Astrocyte (in vitro differentiated cells and primary cell): ENCODE measurements around the gene SIX3. TPM values are rescaled to one million over a fixed set of nuclear protein-coding genes. Genes with fewer than 3 reads are reported as not detected.

Source experiments
- DNase-seq: peaks from one replicate; pipeline ENCODE4 v3.0.0-alpha.2; 2010; ENCODE audit warnings: low read depth
- FAIRE-seq: peaks from 2 replicates; lab custom pipeline; 2011; peaks lifted over from hg19 to GRCh38; lab: Jason Lieb, UNC
- H2AFZ ChIP-seq: 2 replicates; pipeline ENCODE4 v1.6.0; 2012; ENCODE audit warnings: low read depth, low read length, inconsistent platforms
- H3K27ac ChIP-seq: 2 replicates; pipeline ENCODE4 v1.5.1; 2011; ENCODE audit warnings: low read depth, low read length, inconsistent platforms
- H3K27me3 ChIP-seq: 2 replicates; pipeline ENCODE4 v1.6.0; 2011; ENCODE audit warnings: low read length, inconsistent platforms; ENCODE audit not compliant: insufficient read depth
- H3K36me3 ChIP-seq: 2 replicates; pipeline ENCODE4 v1.5.1; 2011; ENCODE audit warnings: low read length, inconsistent platforms; ENCODE audit not compliant: insufficient read depth
- H3K4me1 ChIP-seq: 2 replicates; pipeline ENCODE4 v1.5.1; 2011; ENCODE audit warnings: low read length, inconsistent platforms; ENCODE audit not compliant: insufficient read depth
- H3K4me2 ChIP-seq: 2 replicates; pipeline ENCODE4 v1.6.0; 2012; ENCODE audit warnings: low read length, inconsistent platforms
- H3K4me3 ChIP-seq: 2 replicates; pipeline ENCODE4 v1.5.1; 2011; ENCODE audit warnings: low read depth, mild to moderate bottlenecking, low read length, inconsistent platforms; ENCODE audit not compliant: insufficient read depth
- H3K79me2 ChIP-seq: 2 replicates; pipeline ENCODE4 v1.6.0; 2012; ENCODE audit warnings: mild to moderate bottlenecking, low read length, inconsistent platforms; ENCODE audit not compliant: insufficient read depth
- H3K9ac ChIP-seq: 2 replicates; pipeline ENCODE4 v1.6.0; 2012; ENCODE audit warnings: mild to moderate bottlenecking, low read length, inconsistent platforms
- H3K9me3 ChIP-seq: 2 replicates; pipeline ENCODE4 v1.5.1; 2012; ENCODE audit warnings: low read depth, mild to moderate bottlenecking, low read length, inconsistent platforms; ENCODE audit not compliant: insufficient read depth
- H4K20me1 ChIP-seq: 2 replicates; pipeline ENCODE4 v1.6.0; 2012; ENCODE audit warnings: low read length, inconsistent platforms; ENCODE audit not compliant: insufficient read depth
- H3K27ac Mint-ChIP-seq: one replicate; pipeline ENCODE4 v1.8.0; 2021; ENCODE audit warnings: mild to moderate bottlenecking, mixed read lengths; ENCODE audit not compliant: unreplicated experiment
- H3K27me3 Mint-ChIP-seq: one replicate; pipeline ENCODE4 v1.8.0; 2021; ENCODE audit warnings: low read depth, mixed read lengths; ENCODE audit not compliant: unreplicated experiment
- H3K36me3 Mint-ChIP-seq: one replicate; pipeline ENCODE4 v1.8.0; 2021; ENCODE audit warnings: low read depth, mixed read lengths; ENCODE audit not compliant: unreplicated experiment
- H3K4me1 Mint-ChIP-seq: one replicate; pipeline ENCODE4 v1.8.0; 2021; ENCODE audit warnings: low read depth, mixed read lengths; ENCODE audit not compliant: unreplicated experiment
- H3K4me3 Mint-ChIP-seq: one replicate; pipeline ENCODE4 v1.8.0; 2021; ENCODE audit warnings: mild to moderate bottlenecking, moderate library complexity, mixed read lengths; ENCODE audit not compliant: unreplicated experiment
- H3K9me3 Mint-ChIP-seq: one replicate; pipeline ENCODE4 v1.8.0; 2021; ENCODE audit warnings: mild to moderate bottlenecking, mixed read lengths; ENCODE audit not compliant: unreplicated experiment
- EZH2 ChIP-seq: IDR thresholded peaks from 2 replicates; pipeline ENCODE4 v1.6.1; 2012; ENCODE audit warnings: mild to moderate bottlenecking, low read length, inconsistent platforms; ENCODE audit not compliant: insufficient read depth
- total RNA-seq: library from RNA; stranded (reverse); gene quantifications from 2 replicates; pipeline ENCODE4 v1.2.1, GENCODE V29; 2021
- TF ChIP-seq, protein P1 (sequence below): IDR thresholded peaks from 2 replicates; pipeline ENCODE4 v1.5.1; 2011; ENCODE audit warnings: low read depth, mild to moderate bottlenecking, inconsistent platforms, low read length, moderate library complexity; ENCODE audit not compliant: insufficient read depth

Gene SIX3
- total RNA-seq, 1 donor from 2014 or later: 1.7 TPM

GRCh38 chr2:44897406-44897805 is 44.1 kb upstream of the SIX3 start:
- Histone ChIP-seq H3K4me1 (no peaks in the 10 kb centered on the region), H4K20me1 (no peaks in the 10 kb centered on the region), H3K27me3 (peaks cover 11% of the 10 kb centered on the region), H3K9me3 (no peaks in the 10 kb centered on the region), H3K79me2 (no peaks in the 10 kb centered on the region), H3K4me2 (no peak overlapping the region), H3K9ac (no peak overlapping the region), H3K4me3 (no peak overlapping the region), H2AFZ (no peak overlapping the region), H3K36me3 (no peaks in the 10 kb centered on the region), H3K27ac (no peak overlapping the region)
- no peak for TF ChIP-seq EZH2
- peaks cover 4% of the 10 kb centered on the region for H3K4me1 Mint-ChIP-seq
- no peak overlapping the region for H3K27ac Mint-ChIP-seq
- FAIRE-seq (no peak), DNase-seq (no peak)
- H3K36me3 Mint-ChIP-seq: no peaks in the 10 kb centered on the region
- H3K4me3 Mint-ChIP-seq: no peak overlapping the region
- peaks cover 23% of the 10 kb centered on the region for H3K27me3 Mint-ChIP-seq
- no peaks in the 10 kb centered on the region for H3K9me3 Mint-ChIP-seq

DNA sequence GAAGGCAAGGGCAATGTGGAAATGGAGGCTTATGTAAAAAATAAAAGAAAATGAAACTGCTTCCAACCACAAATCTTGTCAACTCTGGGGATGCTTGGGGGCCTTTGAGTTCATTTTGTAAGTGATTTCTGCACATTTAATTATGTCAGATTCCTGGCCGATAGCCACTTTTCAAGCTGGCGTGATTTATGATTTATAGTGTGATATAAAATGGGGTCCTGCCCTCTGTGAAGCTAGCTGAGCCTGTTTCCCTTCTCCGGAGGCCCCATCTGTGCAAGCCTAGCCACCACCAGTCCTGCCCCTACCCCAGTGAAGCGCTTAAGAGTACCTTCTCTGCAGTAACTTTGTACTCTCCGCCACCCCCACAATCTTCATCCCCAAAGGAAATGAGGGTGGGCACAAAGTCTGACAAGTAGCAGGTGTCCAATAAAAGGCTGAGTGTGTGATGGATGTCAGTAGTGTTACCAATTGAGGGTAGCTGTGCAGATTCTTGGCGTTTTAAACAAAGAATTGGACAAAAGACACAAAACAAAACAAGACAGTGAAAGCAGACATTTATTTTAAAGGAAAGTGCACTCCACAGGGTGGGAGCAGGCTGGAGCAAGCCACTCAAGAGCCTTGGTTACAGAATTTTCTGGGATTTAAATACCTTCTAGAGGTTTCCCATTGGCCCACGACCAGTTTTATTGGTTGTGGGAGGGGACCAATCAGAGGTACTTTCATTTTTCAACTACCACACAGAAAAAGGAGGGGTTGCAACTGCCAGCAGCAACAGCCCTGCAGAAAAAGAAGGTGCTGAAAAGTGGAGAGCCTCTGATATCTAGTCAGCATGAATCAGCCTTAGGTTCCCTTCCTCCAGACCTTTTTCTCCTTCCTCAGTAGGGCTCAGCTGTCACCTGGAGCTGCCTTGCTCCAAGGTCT is 39.0 kb upstream of the SIX3 start:
- H3K4me1 ChIP-seq: no peaks in the 10 kb centered on the region
- H4K20me1 ChIP-seq: no peaks in the 10 kb centered on the region
- no peak overlapping the region for H3K4me3 ChIP-seq
- H2AFZ ChIP-seq: no peak overlapping the region
- H3K27ac ChIP-seq: no peak overlapping the region
- TF ChIP-seq, protein P1, sequence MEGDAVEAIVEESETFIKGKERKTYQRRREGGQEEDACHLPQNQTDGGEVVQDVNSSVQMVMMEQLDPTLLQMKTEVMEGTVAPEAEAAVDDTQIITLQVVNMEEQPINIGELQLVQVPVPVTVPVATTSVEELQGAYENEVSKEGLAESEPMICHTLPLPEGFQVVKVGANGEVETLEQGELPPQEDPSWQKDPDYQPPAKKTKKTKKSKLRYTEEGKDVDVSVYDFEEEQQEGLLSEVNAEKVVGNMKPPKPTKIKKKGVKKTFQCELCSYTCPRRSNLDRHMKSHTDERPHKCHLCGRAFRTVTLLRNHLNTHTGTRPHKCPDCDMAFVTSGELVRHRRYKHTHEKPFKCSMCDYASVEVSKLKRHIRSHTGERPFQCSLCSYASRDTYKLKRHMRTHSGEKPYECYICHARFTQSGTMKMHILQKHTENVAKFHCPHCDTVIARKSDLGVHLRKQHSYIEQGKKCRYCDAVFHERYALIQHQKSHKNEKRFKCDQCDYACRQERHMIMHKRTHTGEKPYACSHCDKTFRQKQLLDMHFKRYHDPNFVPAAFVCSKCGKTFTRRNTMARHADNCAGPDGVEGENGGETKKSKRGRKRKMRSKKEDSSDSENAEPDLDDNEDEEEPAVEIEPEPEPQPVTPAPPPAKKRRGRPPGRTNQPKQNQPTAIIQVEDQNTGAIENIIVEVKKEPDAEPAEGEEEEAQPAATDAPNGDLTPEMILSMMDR: no peak
- TF ChIP-seq EZH2: no peak
- DNase-seq (no peak), FAIRE-seq (no peak)
- peaks cover 7% of the 10 kb centered on the region for H3K9me3 Mint-ChIP-seq
- no peak overlapping the region for H3K27ac Mint-ChIP-seq
- no peak overlapping the region for H3K9ac ChIP-seq
- H3K27me3 ChIP-seq: peaks cover 8% of the 10 kb centered on the region
- no peaks in the 10 kb centered on the region for H3K36me3 ChIP-seq
- no peak overlapping the region for H3K4me3 Mint-ChIP-seq
- no peaks in the 10 kb centered on the region for H3K79me2 ChIP-seq
- no peak overlapping the region for H3K4me2 ChIP-seq
- no peaks in the 10 kb centered on the region for H3K9me3 ChIP-seq
- peaks cover 4% of the 10 kb centered on the region for H3K4me1 Mint-ChIP-seq
- H3K36me3 Mint-ChIP-seq: no peaks in the 10 kb centered on the region
- peaks cover 29% of the 10 kb centered on the region for H3K27me3 Mint-ChIP-seq

DNA sequence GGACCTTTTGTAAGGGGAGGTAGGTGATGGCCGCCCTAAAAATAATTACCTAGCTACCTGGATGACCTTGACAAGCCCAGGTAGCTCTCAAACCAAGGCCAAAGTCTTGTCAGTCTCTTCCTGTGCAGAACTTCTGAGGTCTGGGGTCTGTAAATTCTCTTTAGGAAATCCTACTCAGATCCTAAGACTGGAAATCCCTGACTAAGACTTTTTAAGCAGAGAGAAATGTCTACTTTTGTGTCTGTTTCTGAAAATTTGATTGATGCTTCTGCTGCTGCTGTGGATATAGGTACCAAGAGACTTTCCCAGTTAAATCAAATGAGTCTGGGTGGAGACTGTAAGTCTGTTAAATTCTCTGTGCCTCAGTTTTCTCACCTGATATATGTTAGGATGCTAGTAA is 36.9 kb upstream of the SIX3 start:
- H3K4me3 ChIP-seq: no peak overlapping the region
- no peaks in the 10 kb centered on the region for H3K9me3 ChIP-seq
- no peaks in the 10 kb centered on the region for H3K79me2 ChIP-seq
- no peak overlapping the region for H3K4me2 ChIP-seq
- TF ChIP-seq, protein P1: no peak
- no peak for TF ChIP-seq EZH2
- H4K20me1 ChIP-seq: no peaks in the 10 kb centered on the region
- peaks cover 7% of the 10 kb centered on the region for H3K27me3 ChIP-seq
- H3K36me3 ChIP-seq: no peaks in the 10 kb centered on the region
- H2AFZ ChIP-seq: no peak overlapping the region
- Mint-ChIP-seq H3K4me3 (no peak overlapping the region), H3K9me3 (peaks cover 10% of the 10 kb centered on the region), H3K4me1 (no peaks in the 10 kb centered on the region), H3K27ac (no peak overlapping the region), H3K27me3 (peaks cover 24% of the 10 kb centered on the region), H3K36me3 (no peaks in the 10 kb centered on the region)
- no peak overlapping the region for H3K27ac ChIP-seq
- DNase-seq (no peak), FAIRE-seq (no peak)
- H3K9ac ChIP-seq: no peak overlapping the region
- H3K4me1 ChIP-seq: no peaks in the 10 kb centered on the region
